Endothelial cell of umbilical vein (primary cell): Measurements from ENCODE around the gene GNB1L. TPM values are rescaled to one million over a fixed set of nuclear protein-coding genes. Genes with fewer than 3 reads are reported as not detected.
A peak's percentile ranks its signal among the peaks of the same experiment; 100 is the strongest.

ENCODE experiments used
- BruUV-seq: library from RNA; stranded (reverse); fragments of 400-500 nt; replicated peaks from 2 replicates; lab custom pipeline; 2021; lab: Mats Ljungman, UMichigan
- CTCF ChIA-PET: fragments of 300-600, 350-600 bp; sonication (Branson Sonifier 250); formaldehyde crosslinking; loops from one replicate; lab custom pipeline; 2021; ENCODE audit warnings: antibody characterized with exemption, inconsistent platforms; lab: Charles Lee
- POLR2A ChIA-PET: fragments of 300-600, 350-600 bp; sonication (Branson Sonifier 250); formaldehyde crosslinking; loops from one replicate; lab custom pipeline; 2021; ENCODE audit warnings: antibody characterized with exemption, inconsistent platforms; lab: Charles Lee
- DNase-seq: peaks from one replicate; pipeline ENCODE4 v3.0.0-alpha.2; 2011; ENCODE audit warnings: low read depth, low spot score
- FAIRE-seq: peaks from 2 replicates; lab custom pipeline; 2011; peaks lifted over from hg19 to GRCh38; lab: Jason Lieb, UNC
- H2AFZ ChIP-seq: 2 replicates; pipeline ENCODE4 v1.6.0; 2012; ENCODE audit warnings: low read depth, low read length, control low read depth, inconsistent platforms
- H3K27ac ChIP-seq: 2 replicates; pipeline ENCODE4 v1.5.1; 2011; ENCODE audit warnings: low read depth, mild to moderate bottlenecking, control low read depth, low read length, moderate library complexity; ENCODE audit not compliant: insufficient read depth
- H3K27me3 ChIP-seq, 2 experiments: 2 replicates each; pipeline versions ENCODE4 v1.6.0 to v1.6.1; 2011; ENCODE audit warnings: low read length in 2 of 2, mixed read lengths in 1 of 2; ENCODE audit not compliant: control insufficient read depth in 2 of 2, insufficient read depth in 2 of 2
- H3K36me3 ChIP-seq, 2 experiments: 2 replicates in 1 of 2; 3 replicates in 1 of 2; pipeline ENCODE4 v1.5.1; 2011; ENCODE audit warnings: low read length in 2 of 2, mild to moderate bottlenecking in 1 of 2, moderate library complexity in 1 of 2; ENCODE audit not compliant: control insufficient read depth in 2 of 2, insufficient read depth in 2 of 2; ENCODE audit errors: extremely low read depth in 1 of 2
- H3K4me1 ChIP-seq: 3 replicates; pipeline ENCODE4 v1.5.1; 2011; ENCODE audit warnings: mild to moderate bottlenecking, low read length; ENCODE audit not compliant: control insufficient read depth, insufficient read depth; ENCODE audit errors: extremely low read depth
- H3K4me2 ChIP-seq: 2 replicates; pipeline ENCODE4 v1.6.1; 2011; ENCODE audit warnings: low read length, control low read depth, mixed read lengths; ENCODE audit not compliant: insufficient read depth
- H3K4me3 ChIP-seq, 3 experiments: fragments of 200-600 bp in 1 of 3; sonication (generic), shearing (Covaris generic) in 1 of 3; replicated peaks in 1 of 3; 2 replicates each; pipeline ENCODE4 v1.5.1; 2011 to 2016; ENCODE audit warnings: control low read depth in 3 of 3, low read length in 3 of 3, mild to moderate bottlenecking in 2 of 3, inconsistent platforms in 1 of 3, low read depth in 1 of 3, moderate library complexity in 1 of 3; ENCODE audit not compliant: insufficient read depth in 1 of 3
- H3K79me2 ChIP-seq: 2 replicates; pipeline ENCODE4 v1.6.0; 2012; ENCODE audit warnings: low read length, inconsistent platforms; ENCODE audit not compliant: control insufficient read depth, insufficient read depth
- H3K9ac ChIP-seq: replicated peaks from 2 replicates; pipeline ENCODE3; 2011; ENCODE audit warnings: low read length, control low read depth; ENCODE audit not compliant: insufficient read depth; ENCODE audit errors: extremely low read depth
- H3K9me1 ChIP-seq: replicated peaks from 3 replicates; pipeline ENCODE4 v1.6.0; 2011; ENCODE audit warnings: mild to moderate bottlenecking, low read length; ENCODE audit not compliant: control insufficient read depth, insufficient read depth; ENCODE audit errors: extremely low read depth
- H3K9me3 ChIP-seq: replicated peaks from 2 replicates; pipeline ENCODE4 v1.5.1; 2012; ENCODE audit warnings: low read length, inconsistent platforms; ENCODE audit not compliant: control insufficient read depth, insufficient read depth
- H4K20me1 ChIP-seq: replicated peaks from 2 replicates; pipeline ENCODE3; 2011; ENCODE audit warnings: mild to moderate bottlenecking, low read length; ENCODE audit not compliant: control insufficient read depth, insufficient read depth; ENCODE audit errors: extremely low read depth
- FOS ChIP-seq: IDR thresholded peaks from 2 replicates; pipeline ENCODE4 v1.6.1; 2011; ENCODE audit warnings: mild to moderate bottlenecking, low read length, moderate library complexity, borderline replicate concordance; ENCODE audit not compliant: insufficient read depth
- GATA2 ChIP-seq: IDR thresholded peaks from 2 replicates; pipeline ENCODE4 v1.7.0; 2011; ENCODE audit warnings: low read depth, mild to moderate bottlenecking, moderate library complexity, mixed read lengths, low read length; ENCODE audit not compliant: insufficient read length, insufficient read depth
- dilution Hi-C: fragments of 300-500 bp; cut with MboI; formaldehyde crosslinking; loops from one replicate; pipeline ENCODE4 v1.15.0; 2019; ENCODE audit warnings: low sequenced_read_pairs; ENCODE audit not compliant: extremely low pct_ligation_motif_present
- intact Hi-C: fragments of 100-400 bp; cut with micrococcal nuclease; formaldehyde crosslinking; loops from one replicate; pipeline ENCODE4 v1.10.0; 2022
- polyA plus RNA-seq, 4 experiments: library from polyadenylated mRNA; depleted of rRNA in 3 of 4; stranded (reverse) in 3 of 4; unstranded in 1 of 4; fragments of >200 nt; gene quantifications; 2 replicates each; pipeline versions ENCODE4 v1.2.1 to v1.2.3, GENCODE V29; 2011 to 2012; ENCODE audit warnings: missing spikeins in 1 of 4
- total RNA-seq: library from RNA; stranded (reverse); gene quantifications from 2 replicates; pipeline ENCODE4 v1.2.3, GENCODE V29; 2021
- TF ChIP-seq, protein P1 (sequence below): IDR thresholded peaks from 2 replicates; pipeline ENCODE4 v1.6.1; 2011; ENCODE audit not compliant: insufficient read depth, insufficient read length

GNB1L gene
- total and polyA plus RNA-seq, 2 donors (not counting 3 experiments of a cell fraction or from before 2014, with no cell fraction given): 5.4 to 5.9 TPM

GRCh38 chr22:19866665-19867009 is 12.0 kb upstream of the GNB1L start:
- H3K9me1 ChIP-seq: no peaks in the 10 kb centered on the region
- no peaks in the 10 kb centered on the region for H3K27me3 ChIP-seq
- no peaks in the 10 kb centered on the region for H3K9me3 ChIP-seq
- intact Hi-C loops (no loop called here), dilution Hi-C loops (no loop called here)
- ChIA-PET CTCF (interaction anchor here (2.1 to 2.9 kb wide), 3 partner anchors 11 to 136 kb away, joined by 10 to 13 read pairs (median 12); no protein-coding TSS in a partner anchor), POLR2A (no interaction called here)
- H3K79me2 ChIP-seq: no peaks in the 10 kb centered on the region
- BruUV-seq: no TSS peak
- H3K4me2 ChIP-seq: no peak overlapping the region
- H3K36me3 ChIP-seq: no peaks in the 10 kb centered on the region
- no peak overlapping the region for H3K27ac ChIP-seq
- DNase-seq: no peak
- no peak overlapping the region for H2AFZ ChIP-seq
- no peaks in the 10 kb centered on the region for H4K20me1 ChIP-seq
- no peaks in the 10 kb centered on the region for H3K4me1 ChIP-seq
- FAIRE-seq: no peak
- H3K4me3 ChIP-seq: no peak overlapping the region
- no peak for TF ChIP-seq GATA2
- H3K9ac ChIP-seq: no peak overlapping the region

DNA sequence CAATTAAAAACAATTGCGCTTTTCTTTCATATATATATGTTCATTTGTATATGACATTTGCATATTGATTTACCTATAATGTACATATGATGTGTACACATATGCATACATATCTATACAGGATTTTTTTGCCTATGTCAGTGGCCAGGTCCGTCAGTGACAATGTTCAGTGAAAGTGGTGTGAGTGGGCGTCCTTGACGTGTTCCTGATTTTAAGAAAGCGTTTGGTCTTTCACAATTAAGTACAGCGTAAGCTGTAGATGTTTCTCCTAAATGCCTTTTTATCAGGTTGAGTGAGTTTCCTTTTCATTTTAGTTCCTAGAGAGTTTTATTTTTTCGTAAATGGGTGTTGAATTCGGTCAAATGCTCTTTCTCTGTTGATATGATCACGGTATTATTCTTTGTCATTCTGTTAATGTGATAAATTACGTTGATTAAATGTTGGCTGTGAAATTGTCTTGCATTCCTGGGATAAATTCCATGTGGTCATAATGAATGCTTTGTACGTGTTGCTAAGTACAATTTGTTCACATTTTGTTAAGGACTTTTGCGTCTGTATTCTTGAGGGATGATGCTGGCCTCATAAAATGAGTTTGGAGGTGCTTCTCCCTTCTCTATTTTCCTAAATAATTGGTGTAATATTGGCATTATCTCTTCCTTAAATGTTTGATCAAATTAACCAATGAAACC is 10.6 kb upstream of the GNB1L start:
- intact Hi-C loops: no loop called here
- Histone ChIP-seq H4K20me1 (no peaks in the 10 kb centered on the region), H3K4me3 (no peak overlapping the region), H3K4me2 (no peak overlapping the region), H3K9me1 (no peaks in the 10 kb centered on the region), H3K79me2 (no peaks in the 10 kb centered on the region), H3K9ac (no peak overlapping the region), H3K27me3 (no peaks in the 10 kb centered on the region), H3K4me1 (no peaks in the 10 kb centered on the region), H3K36me3 (no peaks in the 10 kb centered on the region), H2AFZ (peak overlapping the region; percentile 7), H3K27ac (no peak overlapping the region), H3K9me3 (no peaks in the 10 kb centered on the region)
- CTCF ChIA-PET: interaction anchor here (0.9 to 2.9 kb wide), 5 partner anchors 9 to 135 kb away, joined by 3 to 13 read pairs (median 10); no protein-coding TSS in a partner anchor
- dilution Hi-C loops: no loop called here
- POLR2A ChIA-PET: interaction anchor here (1.3 to 1.6 kb wide), 2 partner anchors 10 to 11 kb away, joined by 3 to 4 read pairs; no protein-coding TSS in a partner anchor
- TF ChIP-seq FOS (no peak), GATA2 (no peak)
- TF ChIP-seq, protein P1, sequence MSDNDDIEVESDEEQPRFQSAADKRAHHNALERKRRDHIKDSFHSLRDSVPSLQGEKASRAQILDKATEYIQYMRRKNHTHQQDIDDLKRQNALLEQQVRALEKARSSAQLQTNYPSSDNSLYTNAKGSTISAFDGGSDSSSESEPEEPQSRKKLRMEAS: no peak
- BruUV-seq: no TSS peak
- FAIRE-seq: no peak
- no peak for DNase-seq
